ENCODE results near the gene ADAMTSL1. TPM values are rescaled to one million over a fixed set of nuclear protein-coding genes. Genes with fewer than 3 reads are reported as not detected.
A peak's percentile ranks its signal among the peaks of the same experiment; 100 is the strongest.

ADAMTSL1 gene
- polyA plus RNA-seq, 2 of the 4 experiments (the other 2 are of a cell fraction), result 0.03 TPM; not detected in 1

GRCh38 chr9:18478501-18479361, 4.8 kb downstream of the ADAMTSL1 start:
- no peak overlapping the region for H3K4me2 ChIP-seq
- 17% methylated on average over 7 of the region's 7 CpGs for WGBS (ENCODE audit: missing lambda C conversion rate)
- FAIRE-seq, result peak; percentile 28

DNA sequence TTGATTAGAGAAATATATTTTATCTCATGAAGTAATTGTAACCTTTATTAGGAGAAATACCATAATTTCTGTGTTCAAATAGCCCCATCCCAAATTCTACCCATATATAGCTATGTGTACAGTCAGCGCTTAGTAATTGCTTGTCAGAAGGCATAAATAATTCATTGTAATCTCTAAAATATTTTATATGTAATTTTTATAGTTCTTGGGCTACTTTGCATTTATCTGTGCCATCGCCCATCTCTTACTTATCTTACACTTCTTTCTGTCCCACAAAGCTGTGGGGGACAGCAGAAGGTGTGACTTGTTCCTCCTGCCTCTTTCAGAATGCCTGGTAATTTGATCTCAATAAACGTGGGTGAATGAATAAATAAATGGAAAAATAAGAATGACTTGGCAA, 5.5 kb downstream of the ADAMTSL1 start:
- TF ChIP-seq POLR2AphosphoS2 (conservative IDR thresholded peaks at IDR 0.05; ENCODE audit: low read length) (no peak), SMC3 (IDR thresholded peaks at IDR 0.05) (no peak), CBX2 (IDR thresholded peaks at IDR 0.05; ENCODE audit: borderline replicate concordance, low read depth) (no peak), NPAS2 (CRISPR knock-in tag; IDR thresholded peaks at IDR 0.05; ENCODE audit: borderline replicate concordance) (no peak)
- ATAC-seq (no peak), FAIRE-seq (no peak), DNase-seq (ENCODE audit: low read depth in 1 of 2, low spot score in 1 of 2) (no peak)
- ChIA-PET CTCF (no interaction called here), POLR2A (no interaction called here)
- H3K4me2 ChIP-seq, result no peak overlapping the region
- 32% methylated on average over 3 of the region's 3 CpGs for WGBS (ENCODE audit: missing lambda C conversion rate)
- no peaks in the 10 kb centered on the region for H3K4me1 ChIP-seq
- no peak overlapping the region for H3K27ac ChIP-seq
- no peaks in the 10 kb centered on the region for H3K9me3 ChIP-seq
- no peak overlapping the region for H3K4me3 ChIP-seq

More at GRCh38 chr9:18478501-18479361, 4.8 kb downstream of the ADAMTSL1 start:
- Histone ChIP-seq H3K4me1 (no peaks in the 10 kb centered on the region), H3K4me3 (no peak overlapping the region), H3K9me3 (no peaks in the 10 kb centered on the region), H3K27ac (no peak overlapping the region)
- DNase-seq (ENCODE audit: low read depth in 1 of 2, low spot score in 1 of 2) (no peak), ATAC-seq (no peak)
- ChIA-PET CTCF (interaction anchor here (1.1 to 1.2 kb wide), 2 partner anchors 36 to 239 kb away, joined by 3 to 4 read pairs; no protein-coding TSS in a partner anchor), POLR2A (no interaction called here)
- no peak for TF ChIP-seq TP53 (CRISPR knock-in tag; IDR thresholded peaks at IDR 0.05)
- TF ChIP-seq RARB (CRISPR knock-in tag; IDR thresholded peaks at IDR 0.05), result no peak
- no peak for TF ChIP-seq ZFP36 (IDR thresholded peaks at IDR 0.05; ENCODE audit: borderline replicate concordance, partially characterized antibody)
- no peak for TF ChIP-seq CEBPB (IDR thresholded peaks at IDR 0.05)
- TF ChIP-seq USF2 (IDR thresholded peaks at IDR 0.05), result no peak
- TF ChIP-seq PBX3 (IDR thresholded peaks at IDR 0.05), result no peak
- no peak for TF ChIP-seq HOXA7 (CRISPR knock-in tag; IDR thresholded peaks at IDR 0.05)

GRCh38 chr9:18480662-18481093, 6.7 kb downstream of the ADAMTSL1 start:
- ATAC-seq (no peak), DNase-seq (ENCODE audit: low read depth in 1 of 2, low spot score in 1 of 2) (no peak), FAIRE-seq (no peak)
- Histone ChIP-seq H3K27ac (no peak overlapping the region), H3K9me3 (no peaks in the 10 kb centered on the region), H3K4me1 (no peaks in the 10 kb centered on the region), H3K4me3 (no peak overlapping the region), H3K4me2 (no peak overlapping the region)
- ChIA-PET CTCF (no interaction called here), POLR2A (no interaction called here)
- WGBS (ENCODE audit: missing lambda C conversion rate), result 17% methylated on average over 3 of the region's 3 CpGs
- TF ChIP-seq BCL3 (IDR thresholded peaks at IDR 0.05), result no peak

GRCh38 chr9:18482371-18482770, 8.4 kb downstream of the ADAMTSL1 start:
- H3K9me3 ChIP-seq, result no peaks in the 10 kb centered on the region
- no peak overlapping the region for H3K4me3 ChIP-seq
- no peak for ATAC-seq
- 8% methylated on average over 2 of the region's 2 CpGs for WGBS (ENCODE audit: missing lambda C conversion rate)
- no peak for FAIRE-seq
- POLR2A ChIA-PET, result no interaction called here
- DNase-seq (ENCODE audit: low read depth in 1 of 2, low spot score in 1 of 2), result no peak
- no peak overlapping the region for H3K27ac ChIP-seq
- TF ChIP-seq USF2 (IDR thresholded peaks at IDR 0.05) (no peak), HDAC2 (IDR thresholded peaks at IDR 0.05) (no peak), HEYL (CRISPR knock-in tag; IDR thresholded peaks at IDR 0.05) (no peak), MAZ (IDR thresholded peaks at IDR 0.05; ENCODE audit: borderline replicate concordance, low read depth, low read length) (no peak), CEBPB (IDR thresholded peaks at IDR 0.05) (no peak), BCL3 (IDR thresholded peaks at IDR 0.05) (no peak), MAFK (IDR thresholded peaks at IDR 0.05; ENCODE audit: partially characterized antibody) (no peak), KDM5A (IDR thresholded peaks at IDR 0.05) (no peak), BHLHE40 (IDR thresholded peaks at IDR 0.05; ENCODE audit: low read depth, low read length) (no peak), KDM1A (IDR thresholded peaks at IDR 0.05; ENCODE audit: low read depth) (no peak), ZSCAN20 (CRISPR knock-in tag; IDR thresholded peaks at IDR 0.05) (no peak)
- TF ChIP-seq, protein P1, sequence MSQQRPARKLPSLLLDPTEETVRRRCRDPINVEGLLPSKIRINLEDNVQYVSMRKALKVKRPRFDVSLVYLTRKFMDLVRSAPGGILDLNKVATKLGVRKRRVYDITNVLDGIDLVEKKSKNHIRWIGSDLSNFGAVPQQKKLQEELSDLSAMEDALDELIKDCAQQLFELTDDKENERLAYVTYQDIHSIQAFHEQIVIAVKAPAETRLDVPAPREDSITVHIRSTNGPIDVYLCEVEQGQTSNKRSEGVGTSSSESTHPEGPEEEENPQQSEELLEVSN (IDR thresholded peaks at IDR 0.05; ENCODE audit: borderline replicate concordance, low read depth), result no peak
- no peak overlapping the region for H3K4me2 ChIP-seq
- CTCF ChIA-PET, result no interaction called here
- H3K4me1 ChIP-seq, result no peaks in the 10 kb centered on the region
